Endothelial cell of umbilical vein (primary cell): ENCODE data around the gene C4orf50. TPM values are rescaled to one million over a fixed set of nuclear protein-coding genes. Genes with fewer than 3 reads are reported as not detected.
"Not testable (repeated sequence)": the region's sequence is repeated elsewhere in the genome, so short reads cannot be mapped to it uniquely, and the experiment has no call there.

Source experiments
- BruUV-seq: library from RNA; stranded (reverse); fragments of 400-500 nt; replicated peaks from 2 replicates; lab custom pipeline; 2021; lab: Mats Ljungman, UMichigan
- CTCF ChIA-PET: fragments of 300-600, 350-600 bp; sonication (Branson Sonifier 250); formaldehyde crosslinking; loops from one replicate; lab custom pipeline; 2021; ENCODE audit warnings: antibody characterized with exemption, inconsistent platforms; lab: Charles Lee
- POLR2A ChIA-PET: fragments of 300-600, 350-600 bp; sonication (Branson Sonifier 250); formaldehyde crosslinking; loops from one replicate; lab custom pipeline; 2021; ENCODE audit warnings: antibody characterized with exemption, inconsistent platforms; lab: Charles Lee
- DNase-seq: peaks from one replicate; pipeline ENCODE4 v3.0.0-alpha.2; 2011; ENCODE audit warnings: low read depth, low spot score
- FAIRE-seq: peaks from 2 replicates; lab custom pipeline; 2011; peaks lifted over from hg19 to GRCh38; lab: Jason Lieb, UNC
- H2AFZ ChIP-seq: 2 replicates; pipeline ENCODE4 v1.6.0; 2012; ENCODE audit warnings: low read depth, low read length, control low read depth, inconsistent platforms
- H3K27ac ChIP-seq: 2 replicates; pipeline ENCODE4 v1.5.1; 2011; ENCODE audit warnings: low read depth, mild to moderate bottlenecking, control low read depth, low read length, moderate library complexity; ENCODE audit not compliant: insufficient read depth
- H3K27me3 ChIP-seq, 2 experiments: 2 replicates each; pipeline versions ENCODE4 v1.6.0 to v1.6.1; 2011; ENCODE audit warnings: low read length in 2 of 2, mixed read lengths in 1 of 2; ENCODE audit not compliant: control insufficient read depth in 2 of 2, insufficient read depth in 2 of 2
- H3K36me3 ChIP-seq, 2 experiments: 2 replicates in 1 of 2; 3 replicates in 1 of 2; pipeline ENCODE4 v1.5.1; 2011; ENCODE audit warnings: low read length in 2 of 2, mild to moderate bottlenecking in 1 of 2, moderate library complexity in 1 of 2; ENCODE audit not compliant: control insufficient read depth in 2 of 2, insufficient read depth in 2 of 2; ENCODE audit errors: extremely low read depth in 1 of 2
- H3K4me1 ChIP-seq: 3 replicates; pipeline ENCODE4 v1.5.1; 2011; ENCODE audit warnings: mild to moderate bottlenecking, low read length; ENCODE audit not compliant: control insufficient read depth, insufficient read depth; ENCODE audit errors: extremely low read depth
- H3K4me2 ChIP-seq: 2 replicates; pipeline ENCODE4 v1.6.1; 2011; ENCODE audit warnings: low read length, control low read depth, mixed read lengths; ENCODE audit not compliant: insufficient read depth
- H3K4me3 ChIP-seq, 3 experiments: fragments of 200-600 bp in 1 of 3; sonication (generic), shearing (Covaris generic) in 1 of 3; replicated peaks in 1 of 3; 2 replicates each; pipeline ENCODE4 v1.5.1; 2011 to 2016; ENCODE audit warnings: control low read depth in 3 of 3, low read length in 3 of 3, mild to moderate bottlenecking in 2 of 3, inconsistent platforms in 1 of 3, low read depth in 1 of 3, moderate library complexity in 1 of 3; ENCODE audit not compliant: insufficient read depth in 1 of 3
- H3K79me2 ChIP-seq: 2 replicates; pipeline ENCODE4 v1.6.0; 2012; ENCODE audit warnings: low read length, inconsistent platforms; ENCODE audit not compliant: control insufficient read depth, insufficient read depth
- H3K9ac ChIP-seq: replicated peaks from 2 replicates; pipeline ENCODE3; 2011; ENCODE audit warnings: low read length, control low read depth; ENCODE audit not compliant: insufficient read depth; ENCODE audit errors: extremely low read depth
- H3K9me1 ChIP-seq: replicated peaks from 3 replicates; pipeline ENCODE4 v1.6.0; 2011; ENCODE audit warnings: mild to moderate bottlenecking, low read length; ENCODE audit not compliant: control insufficient read depth, insufficient read depth; ENCODE audit errors: extremely low read depth
- H3K9me3 ChIP-seq: replicated peaks from 2 replicates; pipeline ENCODE4 v1.5.1; 2012; ENCODE audit warnings: low read length, inconsistent platforms; ENCODE audit not compliant: control insufficient read depth, insufficient read depth
- H4K20me1 ChIP-seq: replicated peaks from 2 replicates; pipeline ENCODE3; 2011; ENCODE audit warnings: mild to moderate bottlenecking, low read length; ENCODE audit not compliant: control insufficient read depth, insufficient read depth; ENCODE audit errors: extremely low read depth
- CTCF ChIP-seq, 2 donors: IDR thresholded peaks; 1 replicate in 1 of 2; 2 replicates in 1 of 2; pipeline ENCODE4 v1.5.1; 2011; ENCODE audit warnings: low read length in 2 of 2, mild to moderate bottlenecking in 2 of 2, moderate library complexity in 2 of 2, control low read depth in 1 of 2, inconsistent platforms in 1 of 2, low read depth in 1 of 2; ENCODE audit not compliant: insufficient read depth in 1 of 2; ENCODE audit errors: extremely low read depth in 1 of 2
- MAX ChIP-seq: IDR thresholded peaks from 2 replicates; pipeline ENCODE4 v1.6.1; 2011; ENCODE audit not compliant: insufficient read depth, insufficient read length
- dilution Hi-C: fragments of 300-500 bp; cut with MboI; formaldehyde crosslinking; loops from one replicate; pipeline ENCODE4 v1.15.0; 2019; ENCODE audit warnings: low sequenced_read_pairs; ENCODE audit not compliant: extremely low pct_ligation_motif_present
- intact Hi-C: fragments of 100-400 bp; cut with micrococcal nuclease; formaldehyde crosslinking; loops from one replicate; pipeline ENCODE4 v1.10.0; 2022
- polyA plus RNA-seq, 4 experiments: library from polyadenylated mRNA; depleted of rRNA in 3 of 4; stranded (reverse) in 3 of 4; unstranded in 1 of 4; fragments of >200 nt; gene quantifications; 2 replicates each; pipeline versions ENCODE4 v1.2.1 to v1.2.3, GENCODE V29; 2011 to 2012; ENCODE audit warnings: missing spikeins in 1 of 4
- total RNA-seq: library from RNA; stranded (reverse); gene quantifications from 2 replicates; pipeline ENCODE4 v1.2.3, GENCODE V29; 2021

C4orf50 gene
- total and polyA plus RNA-seq, 2 donors (not counting 3 experiments of a cell fraction or from before 2014, with no cell fraction given): not detected

GRCh38 chr4:5952286-5952974 lies 65.8 kb downstream of the C4orf50 start:
- dilution Hi-C loops (no loop called here), intact Hi-C loops (no loop called here)
- DNase-seq (no peak), FAIRE-seq (no peak)
- H3K4me2 ChIP-seq: no peak overlapping the region
- peaks cover 6% of the 10 kb centered on the region for H3K4me1 ChIP-seq
- no peaks in the 10 kb centered on the region for H4K20me1 ChIP-seq
- H3K9me1 ChIP-seq: no peaks in the 10 kb centered on the region
- H3K27ac ChIP-seq: no peak overlapping the region
- no peaks in the 10 kb centered on the region for H3K9me3 ChIP-seq
- no peaks in the 10 kb centered on the region for H3K36me3 ChIP-seq
- H3K4me3 ChIP-seq: no peak overlapping the region
- no peak overlapping the region for H2AFZ ChIP-seq
- TF ChIP-seq MAX: no peak
- TF ChIP-seq CTCF (IDR thresholded peaks at IDR 0.05; ENCODE audit: extremely low read depth in 1 of 2, insufficient read depth in 1 of 2, low read depth in 1 of 2, low read length in 2 of 2): no peak
- BruUV-seq: no TSS peak
- no peaks in the 10 kb centered on the region for H3K27me3 ChIP-seq
- CTCF ChIA-PET: no interaction called here
- H3K79me2 ChIP-seq: no peaks in the 10 kb centered on the region
- H3K9ac ChIP-seq: no peak overlapping the region
- POLR2A ChIA-PET: no interaction called here

DNA sequence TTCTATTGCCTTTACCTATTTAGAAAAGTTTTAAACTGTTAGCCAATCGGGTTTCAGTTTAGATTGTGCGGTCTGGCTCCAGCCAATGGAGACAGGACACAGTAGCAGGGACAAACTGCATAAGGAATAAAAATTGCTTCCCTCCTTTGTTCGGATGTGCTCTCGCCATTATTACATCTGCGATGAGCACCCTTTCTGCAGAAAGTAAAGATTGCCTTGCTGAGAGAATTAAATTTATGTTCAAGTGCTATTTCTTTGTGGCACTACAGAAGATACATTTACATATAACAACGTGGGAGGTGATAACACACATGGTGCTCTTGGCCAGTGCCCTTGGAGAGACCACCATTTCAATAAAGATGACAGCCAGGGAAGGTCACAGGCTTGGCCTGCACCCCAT lies 71.6 kb downstream of the C4orf50 start:
- H3K9me3 ChIP-seq, intact Hi-C loops, H3K4me1 ChIP-seq, H3K9ac ChIP-seq, H3K79me2 ChIP-seq, H3K36me3 ChIP-seq, BruUV-seq, DNase-seq, CTCF ChIA-PET, H2AFZ ChIP-seq, H3K27ac ChIP-seq, dilution Hi-C loops, FAIRE-seq, H4K20me1 ChIP-seq, H3K4me2 ChIP-seq, H3K9me1 ChIP-seq, H3K4me3 ChIP-seq, POLR2A ChIA-PET, H3K27me3 ChIP-seq: not testable (repeated sequence)
